CD8-positive, alpha-beta memory T cell (primary cell): Measurements from ENCODE around the gene RBMS3. TPM values are rescaled to one million over a fixed set of nuclear protein-coding genes. Genes with fewer than 3 reads are reported as not detected.
"Not testable (repeated sequence)": the region's sequence is repeated elsewhere in the genome, so short reads cannot be mapped to it uniquely, and the experiment has no call there.

Source experiments
- CTCF ChIA-PET: fragments of 350-600 bp; sonication (Branson Sonifier 250); formaldehyde crosslinking; loops from one replicate; lab custom pipeline; 2021; ENCODE audit warnings: antibody characterized with exemption; lab: Charles Lee
- POLR2A ChIA-PET: fragments of 350-600 bp; sonication (Branson Sonifier 250); formaldehyde crosslinking; loops from one replicate; lab custom pipeline; 2021; ENCODE audit warnings: antibody characterized with exemption; lab: Charles Lee
- DNase-seq, 5 donors: peaks; one replicate each; pipeline versions ENCODE4 v3.0.0 to v3.0.0-alpha.2; 2020 to 2022; ENCODE audit warnings: mixed read lengths in 1 of 5
- H3K27ac ChIP-seq: one replicate; pipeline ENCODE4 v1.7.0; 2013; ENCODE audit warnings: low read depth, mild to moderate bottlenecking, low read length, moderate library complexity
- H3K27me3 ChIP-seq: 2 replicates; pipeline ENCODE4 v1.7.0; 2013; ENCODE audit warnings: low read length, mild to moderate bottlenecking; ENCODE audit not compliant: insufficient read depth, poor library complexity, severe bottlenecking
- H3K36me3 ChIP-seq: 2 replicates; pipeline ENCODE4 v1.7.0; 2013; ENCODE audit warnings: mild to moderate bottlenecking, low read length, moderate library complexity; ENCODE audit not compliant: insufficient read depth
- H3K4me1 ChIP-seq: 2 replicates; pipeline ENCODE4 v1.7.0; 2013; ENCODE audit warnings: mild to moderate bottlenecking, low read length, moderate library complexity; ENCODE audit not compliant: insufficient read depth
- H3K4me3 ChIP-seq: 2 replicates; pipeline ENCODE4 v1.7.0; 2013; ENCODE audit warnings: mild to moderate bottlenecking, low read length
- H3K9me3 ChIP-seq: 2 replicates; pipeline ENCODE4 v1.7.0; 2013; ENCODE audit warnings: mild to moderate bottlenecking, low read length
- H3K27ac Mint-ChIP-seq, 8 donors: one replicate each; pipeline ENCODE4 v1.8.0; 2020 to 2021; ENCODE audit warnings: mixed read lengths in 8 of 8, mild to moderate bottlenecking in 6 of 8, inconsistent platforms in 3 of 8, moderate library complexity in 3 of 8
- H3K27me3 Mint-ChIP-seq, 2 donors: one replicate each; pipeline ENCODE4 v1.8.0; 2020 to 2021; ENCODE audit warnings: mixed read lengths in 2 of 2, mild to moderate bottlenecking in 1 of 2, moderate library complexity in 1 of 2
- H3K36me3 Mint-ChIP-seq, 3 donors: one replicate each; pipeline ENCODE4 v1.8.0; 2020 to 2021; ENCODE audit warnings: mixed read lengths in 3 of 3, inconsistent platforms in 1 of 3, mild to moderate bottlenecking in 1 of 3
- H3K4me1 Mint-ChIP-seq, 3 donors: one replicate each; pipeline ENCODE4 v1.8.0; 2020 to 2021; ENCODE audit warnings: mixed read lengths in 3 of 3, inconsistent platforms in 1 of 3, mild to moderate bottlenecking in 1 of 3
- H3K4me3 Mint-ChIP-seq, 7 donors: one replicate each; pipeline ENCODE4 v1.8.0; 2020 to 2021; ENCODE audit warnings: mixed read lengths in 7 of 7, mild to moderate bottlenecking in 6 of 7, moderate library complexity in 4 of 7, inconsistent platforms in 2 of 7
- H3K9me3 Mint-ChIP-seq, 5 donors: one replicate each; pipeline ENCODE4 v1.8.0; 2020 to 2022; ENCODE audit warnings: mixed read lengths in 5 of 5, mild to moderate bottlenecking in 3 of 5, moderate library complexity in 2 of 5, inconsistent platforms in 1 of 5
- polyA plus RNA-seq: library from polyadenylated mRNA; unstranded; fragments of 300-500 nt; fragmentation: Illumina TruSeq; gene quantifications from one replicate; pipeline ENCODE4 v1.2.3, GENCODE V29; 2021
- total RNA-seq, 2 experiments: library from RNA; stranded (reverse); gene quantifications; one replicate each; pipeline ENCODE4 v1.2.3, GENCODE V29; 2021

RBMS3 gene
- total and polyA plus RNA-seq, 3 experiments from 2014 or later, result 0.21 to 0.33 (median 0.22) TPM

DNA sequence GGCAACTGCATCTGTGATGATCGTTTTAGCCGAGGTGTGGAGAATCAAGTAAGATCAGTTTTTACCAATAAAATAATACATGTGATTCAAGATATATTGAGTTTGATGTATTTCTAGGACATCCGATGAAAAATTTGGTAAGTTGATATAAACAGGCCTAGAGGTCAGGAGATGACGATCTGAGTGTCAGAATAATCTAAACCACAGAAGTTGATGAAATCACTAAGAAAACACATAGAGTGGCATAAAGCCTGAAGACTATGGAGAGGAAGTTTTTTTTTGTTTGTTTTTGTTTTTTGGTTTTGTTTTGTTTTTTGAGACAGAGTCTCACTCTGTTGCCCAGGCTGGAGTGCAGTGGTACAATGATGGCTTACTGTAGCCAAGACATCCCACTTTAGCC is 235.3 kb downstream of the RBMS3 start:
- Histone ChIP-seq H3K27ac (no peak overlapping the region), H3K27me3 (no peaks in the 10 kb centered on the region), H3K36me3 (no peaks in the 10 kb centered on the region), H3K4me1 (no peaks in the 10 kb centered on the region), H3K4me3 (no peak overlapping the region), H3K9me3 (no peaks in the 10 kb centered on the region)
- Mint-ChIP-seq H3K4me3 (no peak overlapping the region), H3K4me1 (no peaks in the 10 kb centered on the region), H3K27ac (no peak overlapping the region), H3K9me3 (no peaks in the 10 kb centered on the region), H3K27me3 (no peaks in the 10 kb centered on the region), H3K36me3 (no peaks in the 10 kb centered on the region)
- ChIA-PET CTCF (no interaction called here), POLR2A (no interaction called here)
- DNase-seq, result no peak

DNA sequence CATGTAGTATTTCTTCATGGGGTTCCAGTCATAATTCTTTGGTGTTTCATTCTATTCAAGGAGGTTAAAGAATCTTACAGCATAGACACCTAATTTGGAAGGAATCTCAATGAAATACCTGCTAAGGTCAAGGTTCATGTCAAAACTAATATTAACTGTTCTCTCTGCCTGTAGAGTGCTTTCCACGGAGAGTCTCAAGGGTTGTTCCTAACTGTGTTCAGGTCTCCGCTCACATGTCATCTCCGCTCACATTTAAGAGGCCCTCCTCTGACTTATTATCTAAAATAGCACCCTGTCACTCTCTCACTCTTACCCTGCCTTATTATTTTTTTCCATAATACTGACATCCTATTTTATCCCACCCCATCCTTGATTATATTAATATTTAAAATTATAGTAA is 239.9 kb downstream of the RBMS3 start:
- no peaks in the 10 kb centered on the region for H3K9me3 ChIP-seq
- CTCF ChIA-PET, result no interaction called here
- H3K27ac ChIP-seq, result no peak overlapping the region
- H3K36me3 Mint-ChIP-seq, result no peaks in the 10 kb centered on the region
- H3K36me3 ChIP-seq, result no peaks in the 10 kb centered on the region
- H3K4me1 ChIP-seq, result no peaks in the 10 kb centered on the region
- no peak for DNase-seq
- POLR2A ChIA-PET, result no interaction called here
- no peaks in the 10 kb centered on the region for H3K4me1 Mint-ChIP-seq
- no peaks in the 10 kb centered on the region for H3K27me3 ChIP-seq
- H3K9me3 Mint-ChIP-seq, result peaks cover 0 to 6% (median 3%) of the 10 kb centered on the region in 5 donors
- no peak overlapping the region for H3K4me3 ChIP-seq
- H3K27me3 Mint-ChIP-seq, result no peaks in the 10 kb centered on the region
- no peak overlapping the region for H3K27ac Mint-ChIP-seq
- no peak overlapping the region for H3K4me3 Mint-ChIP-seq

DNA sequence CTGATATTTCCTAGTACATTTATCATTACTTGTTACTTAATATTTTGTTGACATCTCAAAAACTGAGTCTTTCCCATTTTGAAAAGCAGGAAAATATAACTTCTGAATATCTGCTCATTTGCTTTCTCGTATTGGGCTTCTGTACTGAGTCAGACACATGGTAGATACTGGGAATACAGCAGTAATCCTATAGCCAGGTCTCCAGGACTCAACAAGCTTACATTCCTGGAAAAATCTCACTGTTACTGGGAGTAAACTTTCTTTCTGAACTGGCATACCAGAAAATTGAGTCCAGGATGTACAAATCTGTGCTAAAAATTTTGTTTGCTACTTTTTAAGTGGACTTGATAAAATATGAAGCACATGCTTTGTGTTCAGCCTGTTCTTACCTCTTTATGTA is 240.4 kb downstream of the RBMS3 start:
- no peak overlapping the region for H3K4me3 Mint-ChIP-seq
- Histone ChIP-seq H3K36me3 (no peaks in the 10 kb centered on the region), H3K27ac (no peak overlapping the region), H3K4me1 (no peaks in the 10 kb centered on the region), H3K4me3 (no peak overlapping the region), H3K9me3 (no peaks in the 10 kb centered on the region), H3K27me3 (no peaks in the 10 kb centered on the region)
- H3K27ac Mint-ChIP-seq, result no peak overlapping the region
- peaks cover 0 to 6% (median 4%) of the 10 kb centered on the region in 5 donors for H3K9me3 Mint-ChIP-seq
- no peaks in the 10 kb centered on the region for H3K4me1 Mint-ChIP-seq
- no peaks in the 10 kb centered on the region for H3K36me3 Mint-ChIP-seq
- H3K27me3 Mint-ChIP-seq, result no peaks in the 10 kb centered on the region
- ChIA-PET CTCF (no interaction called here), POLR2A (no interaction called here)
- DNase-seq, result no peak

DNA sequence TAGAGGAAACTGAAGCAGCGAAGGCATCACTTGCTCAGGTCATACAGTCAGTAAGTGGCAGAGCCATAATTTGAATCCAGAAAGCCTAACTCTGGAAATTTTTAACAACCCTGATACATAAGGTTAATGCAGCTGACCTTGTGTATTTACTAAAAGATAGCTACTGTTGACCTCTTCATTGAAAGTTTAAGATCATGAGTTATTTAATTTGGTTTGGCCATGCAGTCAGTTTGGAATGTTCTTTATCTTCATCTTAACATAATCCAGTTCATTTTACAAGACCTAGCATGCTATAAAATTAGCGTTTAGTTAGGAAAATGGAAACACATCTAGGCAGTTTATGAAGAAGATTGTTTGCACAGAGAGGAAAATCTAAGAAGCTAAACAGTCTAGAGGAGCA is 240.9 kb downstream of the RBMS3 start:
- Histone ChIP-seq H3K4me3 (no peak overlapping the region), H3K9me3 (no peaks in the 10 kb centered on the region), H3K4me1 (no peaks in the 10 kb centered on the region), H3K27ac (no peak overlapping the region), H3K36me3 (no peaks in the 10 kb centered on the region), H3K27me3 (no peaks in the 10 kb centered on the region)
- Mint-ChIP-seq H3K27me3 (no peaks in the 10 kb centered on the region), H3K9me3 (peaks cover 1 to 7% (median 7%) of the 10 kb centered on the region in 5 donors), H3K27ac (no peak overlapping the region), H3K36me3 (no peaks in the 10 kb centered on the region), H3K4me1 (no peaks in the 10 kb centered on the region), H3K4me3 (no peak overlapping the region)
- CTCF ChIA-PET, result no interaction called here
- DNase-seq, result no peak
- POLR2A ChIA-PET, result no interaction called here

DNA sequence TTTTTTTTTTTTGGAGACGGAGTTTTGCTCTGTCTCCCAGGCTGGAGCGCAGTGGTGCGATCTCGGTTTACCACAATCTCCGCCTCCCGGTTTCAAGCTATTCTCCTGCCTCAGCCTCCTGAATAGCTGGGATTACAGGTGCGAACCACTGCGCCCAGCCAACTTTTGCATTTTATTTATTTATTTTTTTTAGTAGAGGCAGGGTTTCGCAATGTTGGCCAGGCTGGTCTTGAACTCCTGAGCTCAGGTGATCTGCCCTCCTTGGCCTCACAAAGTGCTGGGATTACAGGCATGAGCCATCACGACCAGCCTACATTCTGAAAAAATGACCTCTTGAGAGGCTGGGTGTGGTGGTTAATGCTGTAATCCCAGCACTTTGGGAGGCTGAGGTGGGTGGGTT is 243.6 kb downstream of the RBMS3 start:
- H3K4me1 Mint-ChIP-seq, POLR2A ChIA-PET, H3K4me3 ChIP-seq, CTCF ChIA-PET, H3K4me1 ChIP-seq, H3K27ac ChIP-seq, DNase-seq, H3K27ac Mint-ChIP-seq, H3K27me3 ChIP-seq, H3K4me3 Mint-ChIP-seq, H3K36me3 Mint-ChIP-seq, H3K36me3 ChIP-seq, H3K27me3 Mint-ChIP-seq, H3K9me3 ChIP-seq, H3K9me3 Mint-ChIP-seq: not testable (repeated sequence)

DNA sequence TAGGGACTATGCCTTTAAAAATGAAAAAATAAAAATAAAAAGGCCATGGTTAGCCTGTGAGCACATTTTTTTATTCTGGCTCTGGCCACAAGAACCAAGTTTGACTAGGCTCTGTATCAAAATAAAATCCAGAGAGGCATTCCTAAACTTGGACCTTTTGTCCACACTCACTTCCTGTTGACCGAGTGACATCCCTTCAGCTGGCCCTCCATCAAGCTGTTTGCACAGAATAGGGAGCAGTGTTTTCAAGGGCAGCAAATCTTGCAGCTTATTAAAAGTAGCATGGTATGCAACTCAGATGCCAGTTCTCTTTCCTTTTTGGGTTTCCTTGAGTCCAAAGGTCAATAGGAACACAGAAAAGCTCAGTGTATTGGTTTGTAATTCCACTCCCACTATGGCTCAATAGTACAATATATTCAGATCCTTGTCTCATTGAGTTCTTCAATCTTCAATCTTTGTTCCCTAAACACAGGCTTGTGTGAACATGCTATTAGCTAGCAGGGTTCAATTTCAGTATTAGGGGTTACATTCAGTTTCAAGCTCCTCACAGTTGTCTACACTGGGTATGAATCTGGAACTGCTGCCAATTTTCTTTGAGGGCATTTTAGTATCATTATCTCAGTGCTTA is 244.5 kb downstream of the RBMS3 start:
- Mint-ChIP-seq H3K9me3 (peaks cover 2 to 7% (median 7%) of the 10 kb centered on the region in 5 donors), H3K27me3 (no peaks in the 10 kb centered on the region), H3K4me1 (no peaks in the 10 kb centered on the region), H3K27ac (no peak overlapping the region), H3K4me3 (no peak overlapping the region), H3K36me3 (no peaks in the 10 kb centered on the region)
- Histone ChIP-seq H3K9me3 (no peaks in the 10 kb centered on the region), H3K27ac (no peak overlapping the region), H3K36me3 (no peaks in the 10 kb centered on the region), H3K27me3 (no peaks in the 10 kb centered on the region), H3K4me1 (no peaks in the 10 kb centered on the region), H3K4me3 (no peak overlapping the region)
- ChIA-PET POLR2A (no interaction called here), CTCF (no interaction called here)
- no peak for DNase-seq

DNA sequence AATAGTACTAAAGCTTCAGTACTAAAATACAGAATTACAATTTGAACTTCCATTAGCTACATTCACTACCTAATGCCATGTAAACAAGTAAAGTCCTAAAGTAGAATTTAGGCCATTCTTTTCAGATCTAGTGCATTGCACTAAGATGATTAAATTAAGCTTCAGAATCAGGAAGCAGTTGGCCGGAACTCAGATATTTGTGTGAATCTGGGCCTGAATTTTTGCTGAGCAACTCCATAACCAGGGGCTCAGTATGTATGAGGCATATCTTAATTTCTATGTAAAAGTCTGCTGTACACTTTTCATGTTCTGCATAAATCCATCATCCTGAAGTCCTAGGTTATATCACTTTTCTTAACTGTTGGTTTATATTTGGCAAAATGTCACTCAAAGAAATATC is 246.4 kb downstream of the RBMS3 start:
- H3K27ac ChIP-seq, result no peak overlapping the region
- H3K27me3 Mint-ChIP-seq, result no peaks in the 10 kb centered on the region
- no peaks in the 10 kb centered on the region for H3K9me3 ChIP-seq
- H3K4me3 ChIP-seq, result no peak overlapping the region
- ChIA-PET CTCF (no interaction called here), POLR2A (no interaction called here)
- no peak overlapping the region for H3K4me3 Mint-ChIP-seq
- no peaks in the 10 kb centered on the region for H3K27me3 ChIP-seq
- no peak for DNase-seq
- no peaks in the 10 kb centered on the region for H3K36me3 Mint-ChIP-seq
- H3K4me1 ChIP-seq, result no peaks in the 10 kb centered on the region
- H3K9me3 Mint-ChIP-seq, result peaks cover 2 to 11% (median 7%) of the 10 kb centered on the region in 5 donors
- H3K4me1 Mint-ChIP-seq, result no peaks in the 10 kb centered on the region
- no peaks in the 10 kb centered on the region for H3K36me3 ChIP-seq
- no peak overlapping the region for H3K27ac Mint-ChIP-seq

DNA sequence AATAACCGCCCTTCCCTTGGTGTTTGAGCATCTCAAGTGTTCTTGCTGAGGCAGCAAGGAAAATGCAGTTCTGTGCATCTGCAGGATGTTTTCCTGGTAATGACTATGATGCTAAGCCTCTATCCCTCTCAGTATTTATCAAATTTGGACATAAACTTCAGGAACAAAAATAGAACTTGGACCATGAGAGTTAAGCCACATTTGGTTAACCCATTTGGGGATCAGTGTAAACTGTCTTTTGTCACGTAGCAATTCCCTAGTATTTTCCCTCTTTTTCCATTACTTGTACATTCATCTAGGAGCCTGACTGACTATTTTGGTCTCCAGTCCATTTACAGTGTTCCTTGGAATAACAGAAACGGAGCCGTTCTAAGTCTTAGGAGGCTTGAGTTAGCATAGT is 250.8 kb downstream of the RBMS3 start:
- H3K27ac ChIP-seq, result no peak overlapping the region
- no peaks in the 10 kb centered on the region for H3K27me3 ChIP-seq
- Mint-ChIP-seq H3K4me1 (no peaks in the 10 kb centered on the region), H3K4me3 (no peak overlapping the region), H3K9me3 (peaks cover 0 to 4% (median 2%) of the 10 kb centered on the region in 5 donors), H3K27me3 (no peaks in the 10 kb centered on the region), H3K36me3 (no peaks in the 10 kb centered on the region), H3K27ac (no peak overlapping the region)
- H3K9me3 ChIP-seq, result no peaks in the 10 kb centered on the region
- POLR2A ChIA-PET, result no interaction called here
- no peaks in the 10 kb centered on the region for H3K36me3 ChIP-seq
- CTCF ChIA-PET, result no interaction called here
- no peak for DNase-seq
- H3K4me3 ChIP-seq, result no peak overlapping the region
- H3K4me1 ChIP-seq, result no peaks in the 10 kb centered on the region

DNA sequence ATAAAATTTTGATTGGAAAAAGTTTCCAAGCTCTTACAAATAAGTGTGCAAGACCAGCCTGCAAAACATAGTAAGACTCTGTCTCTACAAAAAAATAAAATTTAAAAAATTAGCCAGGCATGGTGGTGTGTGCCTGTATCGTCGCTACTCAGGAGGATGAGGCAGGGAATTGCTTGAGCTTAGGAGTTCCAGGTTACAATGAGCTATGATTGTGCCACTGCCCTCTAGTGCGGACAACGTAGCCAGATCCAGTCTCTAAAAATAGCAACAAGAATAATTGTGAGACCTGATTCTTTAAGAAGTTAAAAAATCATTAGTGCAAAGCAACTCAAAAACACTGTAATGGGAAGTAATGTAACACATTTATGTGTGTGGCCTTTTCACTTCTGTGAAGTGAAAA is 251.6 kb downstream of the RBMS3 start:
- CTCF ChIA-PET, result no interaction called here
- H3K4me3 Mint-ChIP-seq, result no peak overlapping the region
- H3K27ac Mint-ChIP-seq, result no peak overlapping the region
- Histone ChIP-seq H3K27me3 (no peaks in the 10 kb centered on the region), H3K9me3 (no peaks in the 10 kb centered on the region), H3K4me1 (no peaks in the 10 kb centered on the region), H3K4me3 (no peak overlapping the region), H3K36me3 (no peaks in the 10 kb centered on the region), H3K27ac (no peak overlapping the region)
- peaks cover 0 to 4% (median 0%) of the 10 kb centered on the region in 5 donors for H3K9me3 Mint-ChIP-seq
- DNase-seq, result no peak
- POLR2A ChIA-PET, result no interaction called here
- no peaks in the 10 kb centered on the region for H3K27me3 Mint-ChIP-seq
- H3K4me1 Mint-ChIP-seq, result no peaks in the 10 kb centered on the region
- peaks cover 0 to 1% (median 0%) of the 10 kb centered on the region in 3 donors for H3K36me3 Mint-ChIP-seq
